ENCODE data around the gene MYOG.

The MYOG gene

DNA sequence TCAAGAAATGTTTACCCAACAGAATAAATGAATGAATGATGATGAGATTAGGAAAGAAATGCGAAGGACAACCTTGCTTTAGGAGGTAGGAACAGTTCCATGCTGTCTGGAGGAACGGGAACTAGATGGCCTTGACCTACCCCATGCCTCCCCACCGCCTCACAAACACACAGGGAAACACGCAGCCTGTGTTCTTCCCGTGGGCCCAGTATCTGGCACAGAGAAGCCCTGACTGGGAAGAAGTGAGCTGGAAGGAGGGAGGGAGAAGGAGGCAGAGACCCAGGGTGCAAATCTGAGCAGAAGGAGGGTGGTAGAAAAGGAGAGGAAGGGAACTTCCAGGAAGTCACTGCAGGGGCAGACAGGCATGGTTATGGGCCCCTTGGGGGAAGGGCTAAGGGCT, 38.2 kb upstream of the MYOG start:
- peaks cover 67% of the 10 kb centered on the region for H3K27me3 Mint-ChIP-seq
- H3K9me3 Mint-ChIP-seq = no peaks in the 10 kb centered on the region
- no peak overlapping the region for H3K27ac Mint-ChIP-seq
- H3K4me3 Mint-ChIP-seq = no peak overlapping the region
- DNase-seq = no peak
- H3K4me1 Mint-ChIP-seq = peaks cover 9% of the 10 kb centered on the region
- no peak for ATAC-seq
- H3K36me3 Mint-ChIP-seq (ENCODE audit: low read depth) = no peaks in the 10 kb centered on the region

DNA sequence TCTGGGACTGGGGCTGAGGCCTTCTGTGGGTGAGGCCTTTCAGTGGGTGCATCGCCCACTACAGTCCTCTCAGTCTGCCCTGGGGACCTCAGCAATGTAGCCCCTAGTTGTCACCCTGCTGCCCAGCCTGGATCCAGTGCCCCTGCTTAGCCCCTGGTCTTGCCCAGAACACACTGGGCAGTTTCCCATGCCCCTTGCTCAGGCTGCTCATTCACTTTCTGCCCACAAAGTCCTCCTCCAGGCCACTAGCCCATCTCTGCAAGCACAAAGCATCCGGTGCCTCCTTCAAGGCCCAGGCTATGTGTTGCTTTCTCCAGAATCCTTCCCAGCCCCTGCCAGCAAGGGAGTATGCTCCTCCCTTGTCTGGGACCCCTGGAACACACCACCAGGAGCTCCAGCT, 36.3 kb upstream of the MYOG start:
- H3K4me1 Mint-ChIP-seq = peaks cover 7% of the 10 kb centered on the region
- no peak overlapping the region for H3K27ac Mint-ChIP-seq
- DNase-seq (no peak), ATAC-seq (no peak)
- H3K27me3 Mint-ChIP-seq = peaks cover 57% of the 10 kb centered on the region
- H3K9me3 Mint-ChIP-seq = no peaks in the 10 kb centered on the region
- H3K4me3 Mint-ChIP-seq = no peak overlapping the region
- no peaks in the 10 kb centered on the region for H3K36me3 Mint-ChIP-seq (ENCODE audit: low read depth)

DNA sequence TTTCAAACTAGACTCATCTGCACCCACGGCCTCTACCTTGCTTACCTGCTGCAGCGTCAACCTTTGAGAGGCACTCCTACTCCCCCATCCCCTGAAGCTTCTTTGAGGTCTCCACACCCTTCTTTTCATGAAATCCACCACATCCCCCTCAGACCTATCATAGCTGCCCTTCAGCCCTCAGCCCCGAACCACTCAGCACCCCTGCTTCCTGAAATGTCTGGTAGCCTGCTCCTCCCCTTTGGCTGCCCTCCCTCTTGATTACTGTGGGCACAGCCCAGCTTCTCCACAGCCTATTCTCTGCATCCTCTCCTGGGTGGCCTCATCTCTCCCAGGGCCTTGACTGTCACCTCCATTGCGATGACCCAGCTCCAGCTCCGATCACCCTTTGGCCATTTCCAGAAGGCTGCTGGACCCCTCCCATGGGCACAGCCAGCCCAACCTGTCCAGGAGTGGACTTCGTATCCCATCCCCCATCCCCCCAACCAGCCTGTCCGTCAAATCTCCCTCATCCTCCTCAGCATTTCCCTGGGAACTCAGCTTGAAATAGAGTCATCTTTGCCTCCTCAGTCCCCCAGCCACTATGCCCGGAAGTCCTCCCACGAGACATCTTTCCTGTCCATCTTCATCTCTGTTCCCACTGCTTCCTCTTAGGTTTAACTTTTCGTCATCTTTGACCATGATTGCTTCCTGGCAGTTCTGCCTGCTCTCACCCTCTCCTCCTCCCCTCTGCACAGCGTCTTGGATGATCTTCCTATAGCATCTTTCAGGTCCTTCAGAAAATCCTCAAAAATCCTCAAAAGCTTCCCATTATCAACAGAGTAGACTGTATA, 35.6 kb upstream of the MYOG start:
- no peak overlapping the region for H3K27ac Mint-ChIP-seq
- peaks cover 54% of the 10 kb centered on the region for H3K27me3 Mint-ChIP-seq
- ATAC-seq = no peak
- no peaks in the 10 kb centered on the region for H3K9me3 Mint-ChIP-seq
- no peaks in the 10 kb centered on the region for H3K36me3 Mint-ChIP-seq (ENCODE audit: low read depth)
- no peak overlapping the region for H3K4me3 Mint-ChIP-seq
- DNase-seq = no peak
- peaks cover 3% of the 10 kb centered on the region for H3K4me1 Mint-ChIP-seq

DNA sequence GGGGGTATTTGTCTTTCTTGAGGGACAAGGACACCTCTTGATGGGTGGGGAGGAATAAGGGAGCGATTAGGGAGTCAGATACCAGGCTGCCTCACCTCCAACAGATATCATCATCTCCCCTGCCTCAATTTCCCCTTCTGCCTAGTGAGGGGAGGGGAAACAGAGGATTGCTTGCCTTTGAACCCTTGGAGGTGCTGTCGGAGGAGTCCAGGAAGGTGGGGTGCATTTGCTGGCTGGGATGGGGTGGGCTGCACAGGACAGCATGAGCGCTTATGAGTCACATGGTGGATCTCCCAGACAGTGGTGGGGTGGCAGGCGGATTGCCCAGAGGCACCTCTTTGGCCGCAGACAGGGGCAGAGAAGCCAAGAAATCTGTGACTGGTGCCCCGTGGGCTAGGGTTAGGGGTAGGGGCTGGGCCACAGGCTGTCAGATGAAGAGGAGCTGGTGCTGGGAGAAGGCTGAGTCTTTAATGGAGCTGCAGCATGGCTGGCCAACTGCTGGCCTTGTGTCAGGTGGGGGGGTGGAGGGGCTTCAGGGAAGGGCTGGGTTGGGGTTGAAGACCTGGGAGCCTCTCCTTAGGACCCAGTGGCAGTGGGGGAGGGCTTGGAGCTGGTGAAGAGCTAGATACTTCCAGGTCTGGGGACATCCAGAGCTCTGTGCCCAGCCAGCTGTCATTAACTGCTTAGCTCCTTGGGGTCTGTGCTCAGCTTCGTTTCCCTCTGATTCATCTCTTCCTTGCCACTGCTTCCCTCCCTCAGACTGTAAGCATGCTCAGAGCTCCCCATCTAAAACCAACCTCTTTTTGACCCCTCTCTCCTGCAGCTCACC, 34.7 kb upstream of the MYOG start:
- peaks cover 3% of the 10 kb centered on the region for H3K4me1 Mint-ChIP-seq
- H3K27me3 Mint-ChIP-seq = peaks cover 52% of the 10 kb centered on the region
- H3K27ac Mint-ChIP-seq = no peak overlapping the region
- no peak for ATAC-seq
- no peaks in the 10 kb centered on the region for H3K9me3 Mint-ChIP-seq
- DNase-seq = no peak
- no peak overlapping the region for H3K4me3 Mint-ChIP-seq
- H3K36me3 Mint-ChIP-seq (ENCODE audit: low read depth) = no peaks in the 10 kb centered on the region

DNA sequence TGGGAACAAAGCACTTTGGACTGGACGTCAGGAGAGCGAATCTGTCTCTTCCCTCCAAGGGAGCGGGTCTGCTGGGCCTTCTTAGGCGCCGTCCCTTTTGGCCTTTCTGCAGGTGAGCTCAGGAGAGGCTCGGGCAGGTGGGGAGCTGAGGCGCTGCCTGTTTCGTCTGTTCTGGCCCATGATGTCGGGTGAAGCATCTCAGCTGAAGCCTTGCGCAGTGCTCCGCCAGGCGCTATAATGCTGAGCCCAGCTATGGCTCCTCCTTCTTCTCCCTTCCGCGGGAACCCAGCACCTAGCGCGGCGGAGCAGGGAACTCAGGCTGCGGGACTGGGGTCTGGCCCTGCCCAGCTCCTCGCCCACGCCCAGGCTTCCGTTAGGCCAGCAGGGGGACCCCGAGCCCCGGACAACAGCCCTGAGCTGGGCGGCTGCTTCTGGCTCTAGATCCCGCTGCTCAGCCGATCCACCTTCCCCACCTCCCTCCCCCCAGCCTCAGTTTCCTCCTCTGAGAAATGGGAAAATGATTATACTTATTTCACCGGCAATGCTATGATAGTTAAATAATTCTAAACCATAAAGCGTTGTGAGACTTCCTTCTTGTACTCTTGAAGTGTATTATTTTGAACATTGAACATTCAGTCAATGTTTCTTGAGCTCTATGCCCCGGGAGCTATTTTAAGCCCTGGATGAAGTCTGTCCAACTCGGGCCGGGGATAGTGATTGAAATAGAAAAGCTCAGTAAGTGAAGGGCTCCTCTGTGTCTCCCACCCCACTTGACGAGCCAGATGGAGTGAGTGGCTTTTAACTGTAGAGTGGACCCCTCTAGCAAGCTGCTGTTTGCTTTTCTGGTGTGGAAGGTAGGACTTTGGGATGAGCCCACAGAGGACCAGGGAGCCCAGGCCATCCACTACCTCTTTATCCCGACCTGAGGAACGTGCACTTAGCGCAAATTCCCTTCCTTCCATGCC, 32.1 kb upstream of the MYOG start:
- ATAC-seq (peak; percentile 39), DNase-seq (peak; percentile 62)
- Mint-ChIP-seq H3K4me1 (peaks cover 3% of the 10 kb centered on the region), H3K9me3 (no peaks in the 10 kb centered on the region), H3K27me3 (peaks cover 37% of the 10 kb centered on the region), H3K4me3 (no peak overlapping the region), H3K27ac (no peak overlapping the region), H3K36me3 (ENCODE audit: low read depth) (no peaks in the 10 kb centered on the region)

DNA sequence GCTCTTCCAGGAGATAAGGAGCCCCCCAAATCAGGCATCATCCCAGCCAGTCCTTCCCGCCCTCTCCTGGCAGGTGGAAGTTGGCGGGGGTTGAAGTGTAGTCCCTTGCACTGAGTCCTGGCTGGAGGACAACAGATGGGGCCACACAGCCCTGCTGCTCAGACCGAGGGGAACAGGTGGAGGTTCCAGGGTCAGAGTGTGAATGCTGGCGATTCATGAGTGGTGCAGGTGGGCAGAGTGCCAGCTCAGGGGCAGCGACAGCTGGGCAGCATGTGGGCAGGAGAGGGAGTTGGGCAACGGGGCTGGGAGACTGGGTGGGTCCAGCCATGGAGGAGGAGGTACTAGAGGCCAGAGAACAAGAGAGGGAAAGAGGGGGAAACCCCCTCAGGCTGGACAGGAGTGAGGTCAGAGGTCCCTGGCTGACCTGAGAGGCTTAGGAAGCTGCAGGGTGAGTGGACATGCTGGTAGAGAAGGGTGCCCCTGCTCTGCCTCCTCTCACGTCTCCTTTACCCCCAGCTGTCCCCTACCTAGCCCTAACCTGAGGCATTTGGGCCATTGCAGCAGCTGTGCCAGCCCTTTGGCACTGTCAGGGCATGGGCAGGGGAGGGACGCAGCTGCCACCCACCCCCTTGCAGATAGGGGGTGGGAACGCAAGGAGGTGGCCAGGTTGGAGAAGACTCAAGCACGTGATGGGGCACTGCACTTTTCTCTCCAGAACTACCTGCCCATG, 30.4 kb upstream of the MYOG start:
- Mint-ChIP-seq H3K4me1 (peaks cover 3% of the 10 kb centered on the region), H3K4me3 (no peak overlapping the region), H3K27me3 (peaks cover 31% of the 10 kb centered on the region), H3K36me3 (ENCODE audit: low read depth) (no peaks in the 10 kb centered on the region), H3K27ac (no peak overlapping the region), H3K9me3 (no peaks in the 10 kb centered on the region)
- ATAC-seq (no peak), DNase-seq (no peak)

DNA sequence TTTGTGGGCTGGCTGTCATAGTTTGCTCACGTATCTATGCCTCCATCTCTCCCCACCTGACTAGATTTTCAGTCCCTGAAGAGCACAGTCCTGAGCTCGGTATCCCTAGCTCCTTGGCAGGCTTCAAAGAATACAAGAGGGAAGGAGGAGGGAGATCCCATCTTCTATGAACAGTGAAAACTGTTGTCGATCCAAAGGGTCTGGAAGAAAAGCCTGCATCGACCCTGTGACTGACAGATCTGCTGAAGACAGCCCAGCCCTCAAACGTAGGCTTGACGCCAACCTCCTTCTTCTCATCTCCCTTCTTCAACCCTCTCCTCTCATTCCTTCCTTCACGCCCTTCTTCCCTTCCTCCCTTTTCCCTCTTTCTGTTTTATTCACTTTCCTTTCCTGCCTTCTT, 28.4 kb upstream of the MYOG start:
- H3K9me3 Mint-ChIP-seq = no peaks in the 10 kb centered on the region
- no peaks in the 10 kb centered on the region for H3K4me1 Mint-ChIP-seq
- ATAC-seq (no peak), DNase-seq (no peak)
- peaks cover 28% of the 10 kb centered on the region for H3K27me3 Mint-ChIP-seq
- no peak overlapping the region for H3K4me3 Mint-ChIP-seq
- H3K27ac Mint-ChIP-seq = no peak overlapping the region
- H3K36me3 Mint-ChIP-seq (ENCODE audit: low read depth) = no peaks in the 10 kb centered on the region

DNA sequence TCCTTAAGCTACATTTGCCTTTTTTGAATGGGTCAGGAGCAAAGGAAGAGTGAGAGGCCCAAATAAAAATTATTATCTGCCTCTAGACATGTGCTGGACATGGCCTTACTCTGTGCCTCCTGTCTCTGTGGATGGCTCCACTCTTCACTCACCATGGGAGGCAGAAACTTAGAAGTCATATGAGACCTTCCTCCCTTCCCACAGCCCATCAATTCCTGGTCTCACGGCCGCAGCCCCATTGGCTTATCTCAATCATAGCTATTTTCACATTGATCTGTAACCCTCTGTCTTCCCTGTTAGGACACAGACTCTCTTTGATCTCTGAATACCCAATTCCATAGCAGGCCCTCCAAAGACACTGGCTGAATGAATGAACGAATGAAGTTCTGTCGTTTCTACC, 27.5 kb upstream of the MYOG start:
- Mint-ChIP-seq H3K4me3 (no peak overlapping the region), H3K36me3 (ENCODE audit: low read depth) (no peaks in the 10 kb centered on the region), H3K4me1 (no peaks in the 10 kb centered on the region), H3K27me3 (peaks cover 33% of the 10 kb centered on the region), H3K27ac (no peak overlapping the region), H3K9me3 (no peaks in the 10 kb centered on the region)
- DNase-seq = no peak
- ATAC-seq = no peak

DNA sequence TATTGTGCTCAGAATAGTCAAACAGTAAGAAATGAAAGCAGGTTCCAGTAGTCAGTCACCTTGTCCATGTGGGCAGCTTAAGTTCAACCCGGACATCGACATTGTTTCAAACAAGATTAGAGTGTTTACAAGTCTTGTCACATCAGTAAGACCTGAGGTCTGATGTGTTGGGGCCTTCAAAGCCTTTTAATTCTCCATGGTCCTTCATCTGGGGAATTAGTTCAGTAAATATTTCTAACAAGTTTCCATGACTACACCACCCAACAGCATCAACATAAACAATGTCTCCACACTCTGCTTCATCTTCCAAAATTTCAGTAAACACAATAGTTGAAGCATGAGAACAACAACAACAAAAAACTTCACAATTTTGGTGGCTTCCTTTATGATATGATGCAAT, 26.7 kb upstream of the MYOG start:
- DNase-seq (no peak), ATAC-seq (no peak)
- no peak overlapping the region for H3K4me3 Mint-ChIP-seq
- H3K9me3 Mint-ChIP-seq = no peaks in the 10 kb centered on the region
- H3K36me3 Mint-ChIP-seq (ENCODE audit: low read depth) = no peaks in the 10 kb centered on the region
- peaks cover 38% of the 10 kb centered on the region for H3K27me3 Mint-ChIP-seq
- H3K4me1 Mint-ChIP-seq = no peaks in the 10 kb centered on the region
- H3K27ac Mint-ChIP-seq = no peak overlapping the region

DNA sequence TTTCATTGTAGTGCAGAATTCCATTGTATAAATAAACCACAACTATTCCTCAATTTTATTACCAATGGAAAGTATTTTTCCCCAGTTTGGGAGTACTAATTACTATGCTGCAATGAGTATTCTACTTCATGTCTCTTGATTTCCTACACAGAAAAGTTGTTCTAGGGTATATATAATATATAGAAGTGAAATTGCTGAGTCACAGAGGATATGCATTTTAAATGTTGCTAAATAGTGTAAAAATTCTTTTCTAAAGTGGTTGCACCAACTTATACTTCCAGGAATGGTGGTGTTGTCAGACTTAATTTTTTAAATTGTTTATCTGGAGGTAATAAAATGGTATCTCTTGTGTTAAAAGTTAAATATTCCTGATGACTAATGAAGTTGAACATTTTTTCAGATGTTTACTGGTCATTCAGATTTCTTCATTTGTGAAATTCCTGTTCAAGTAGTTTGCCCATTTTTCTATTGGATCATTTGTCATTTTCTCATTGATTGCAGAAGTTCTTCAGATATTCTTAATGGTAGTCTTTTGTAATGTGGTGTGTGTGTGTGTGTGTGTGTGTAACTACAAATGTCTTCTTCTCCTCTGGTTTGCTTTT, 19.1 kb upstream of the MYOG start:
- H3K4me1 Mint-ChIP-seq = no peaks in the 10 kb centered on the region
- no peak overlapping the region for H3K4me3 Mint-ChIP-seq
- H3K27me3 Mint-ChIP-seq = peaks cover 39% of the 10 kb centered on the region

DNA sequence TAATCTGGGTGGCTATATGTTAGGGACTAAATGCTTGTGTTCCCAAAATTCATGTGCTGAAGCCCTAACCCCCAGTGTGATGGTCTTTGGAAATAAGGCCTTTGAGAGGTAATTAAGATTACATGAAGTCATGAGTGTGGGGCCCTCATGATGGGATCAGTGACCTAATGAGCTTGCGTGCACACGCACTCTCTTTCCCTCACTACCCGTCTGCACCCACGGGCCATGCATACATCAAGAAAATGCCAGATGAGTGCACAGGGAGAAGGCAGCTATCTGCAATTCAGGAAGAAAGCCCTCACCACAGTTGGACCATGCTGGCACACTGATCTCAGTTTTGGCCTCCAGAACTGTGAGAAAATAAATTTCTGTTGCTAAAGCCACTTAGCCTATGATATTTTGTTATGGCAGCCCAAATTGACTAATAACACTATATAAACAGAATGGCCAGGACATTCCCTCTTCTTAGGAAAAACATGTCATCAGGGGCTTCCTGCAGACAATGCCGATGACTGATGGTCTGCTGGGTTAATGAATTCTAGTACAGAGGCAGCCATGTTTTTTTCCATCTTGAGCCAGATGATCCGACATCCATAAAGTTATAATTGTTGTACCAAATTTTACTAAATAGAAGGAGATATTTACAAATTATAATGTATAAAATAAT, 18.1 kb upstream of the MYOG start:
- ATAC-seq (no peak), DNase-seq (no peak)
- no peak overlapping the region for H3K27ac Mint-ChIP-seq
- no peak overlapping the region for H3K4me3 Mint-ChIP-seq
- H3K4me1 Mint-ChIP-seq = no peaks in the 10 kb centered on the region
- H3K27me3 Mint-ChIP-seq = peaks cover 30% of the 10 kb centered on the region
- H3K36me3 Mint-ChIP-seq (ENCODE audit: low read depth) = no peaks in the 10 kb centered on the region
- H3K9me3 Mint-ChIP-seq = peaks cover 6% of the 10 kb centered on the region

More for the DNA sequence above, 19.1 kb upstream of the MYOG start:
- Mint-ChIP-seq H3K9me3 (peaks cover 6% of the 10 kb centered on the region), H3K36me3 (ENCODE audit: low read depth) (no peaks in the 10 kb centered on the region), H3K27ac (no peak overlapping the region)
- ATAC-seq = no peak
- DNase-seq = no peak

DNA sequence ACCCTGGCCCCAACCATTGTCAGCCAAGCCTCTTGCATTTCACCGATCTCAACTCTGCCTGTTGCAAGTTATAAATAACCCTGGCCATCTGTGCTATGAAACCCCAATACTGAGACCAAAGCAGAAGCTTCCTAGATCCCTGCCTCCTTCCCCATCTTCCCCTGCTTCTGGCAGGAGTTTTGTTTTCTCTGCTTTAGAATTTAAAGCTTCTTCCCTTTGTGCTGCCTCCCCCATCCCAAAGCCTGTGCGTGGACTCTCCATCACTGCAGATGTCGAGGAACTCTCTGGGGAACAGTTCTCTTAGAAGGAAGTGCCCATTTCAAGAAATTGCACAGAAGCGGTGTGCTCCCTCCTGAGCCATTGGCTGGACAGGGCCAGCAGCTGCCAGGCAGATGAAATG, 17.4 kb upstream of the MYOG start:
- H3K27me3 Mint-ChIP-seq = peaks cover 25% of the 10 kb centered on the region

More for the DNA sequence above, 17.4 kb upstream of the MYOG start:
- peaks cover 6% of the 10 kb centered on the region for H3K9me3 Mint-ChIP-seq
- H3K4me3 Mint-ChIP-seq = no peak overlapping the region
- no peaks in the 10 kb centered on the region for H3K4me1 Mint-ChIP-seq
- DNase-seq = no peak
- H3K36me3 Mint-ChIP-seq (ENCODE audit: low read depth) = no peaks in the 10 kb centered on the region
- no peak overlapping the region for H3K27ac Mint-ChIP-seq
- no peak for ATAC-seq

Measured in activated naive CD8-positive, alpha-beta T cell treated with anti-CD3 and anti-CD28 coated beads, Interleukin-2, amount 50 U/mL, for 24 hours (primary cell).